Stimulated activated CD4-positive, alpha-beta T cell treated with anti-CD3 and anti-CD28 coated beads, TNF-alpha, amount 100 ng/mL, for 4 hours (primary cell): ENCODE measurements around the gene SKI.
"Not testable (repeated sequence)": the region's sequence is repeated elsewhere in the genome, so short reads cannot be mapped to it uniquely, and the experiment has no call there.

Source experiments
- DNase-seq, 3 experiments: peaks; one replicate each; pipeline ENCODE4 v3.0.0-alpha.2; 2020; ENCODE audit warnings: low read depth in 3 of 3

Gene SKI

DNA sequence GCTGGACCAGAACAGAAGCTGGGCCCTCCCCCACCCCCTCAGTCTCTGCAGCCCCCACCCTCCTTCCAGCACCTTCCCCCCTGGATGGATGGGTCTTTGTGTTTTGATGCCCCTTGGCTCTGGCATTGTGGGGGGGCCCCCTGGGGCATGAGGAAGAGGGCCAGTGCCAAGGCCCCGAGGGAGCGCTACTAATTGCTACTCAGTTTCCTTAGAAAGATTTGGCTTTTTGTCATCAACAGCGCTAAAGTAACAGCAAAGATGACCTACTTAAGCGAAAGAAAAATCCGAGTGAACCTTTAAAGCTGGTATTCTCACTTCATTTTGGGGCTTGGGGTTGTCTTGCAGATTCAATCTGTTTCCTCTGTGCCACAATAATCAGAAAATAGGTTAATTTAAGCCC, 63.5 kb downstream of the SKI start:
- DNase-seq = no peak

GRCh38 chr1:2292725-2293450, 64.8 kb downstream of the SKI start:
- DNase-seq = no peak

DNA sequence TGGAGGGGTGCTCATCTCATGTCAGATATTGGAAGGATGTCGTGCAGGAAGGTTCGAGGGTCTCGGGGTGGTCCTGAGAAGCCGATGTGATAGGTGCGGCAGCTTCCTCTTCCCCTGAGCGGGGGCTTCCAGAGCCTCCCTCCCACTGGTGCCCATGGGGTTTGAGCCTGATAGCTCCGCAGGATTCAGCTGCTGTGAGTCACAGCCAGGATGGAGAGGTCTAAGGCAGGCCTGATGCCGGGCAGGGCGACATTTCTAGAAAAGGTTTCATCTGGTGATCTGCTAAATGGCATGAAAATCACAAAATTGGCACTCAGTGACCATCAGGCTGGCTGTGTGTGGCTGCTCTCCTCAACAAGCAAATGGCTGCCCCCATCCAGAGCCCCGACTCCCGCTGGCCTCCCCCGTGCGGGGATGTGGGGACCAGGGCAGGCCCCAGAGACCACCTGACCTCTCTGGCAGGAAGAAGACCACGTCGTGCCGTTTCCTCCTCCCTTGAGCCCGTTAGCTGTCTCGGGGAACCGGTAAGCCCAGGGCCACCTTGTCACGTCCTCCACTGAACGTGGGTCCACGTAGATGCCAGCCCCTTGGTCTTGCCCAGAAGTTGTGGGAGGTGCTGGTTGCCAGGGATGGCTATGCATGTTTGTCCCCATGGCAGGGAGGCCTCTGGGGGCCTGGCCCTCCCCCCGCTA, 66.1 kb downstream of the SKI start:
- no peak for DNase-seq

- DNase-seq = no peak
Measured at GRCh38 chr1:2294725-2295078, 66.6 kb downstream of the SKI start.

GRCh38 chr1:2295526-2295925, 67.4 kb downstream of the SKI start:
- DNase-seq = no peak

DNA sequence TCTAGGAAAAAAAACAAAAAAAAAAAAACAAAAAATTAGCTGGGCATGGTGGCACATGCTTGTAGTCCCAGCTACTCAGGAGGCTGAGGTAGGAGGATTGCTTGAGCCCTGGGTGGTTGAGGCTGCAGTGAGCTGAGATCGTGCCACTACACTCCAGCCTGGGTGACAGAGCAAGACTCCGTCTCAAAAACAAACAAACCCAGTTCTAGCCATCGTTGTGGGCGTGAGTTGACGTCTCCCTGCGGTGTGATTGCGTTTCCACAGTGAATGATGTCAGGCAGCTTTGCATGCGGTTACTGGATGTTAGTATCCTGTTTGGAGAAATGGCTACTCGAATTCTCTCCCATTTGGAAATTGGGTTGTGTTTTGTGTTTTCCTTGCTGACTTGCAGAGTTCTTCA, 68.1 kb downstream of the SKI start:
- not testable (repeated sequence) for DNase-seq

DNA sequence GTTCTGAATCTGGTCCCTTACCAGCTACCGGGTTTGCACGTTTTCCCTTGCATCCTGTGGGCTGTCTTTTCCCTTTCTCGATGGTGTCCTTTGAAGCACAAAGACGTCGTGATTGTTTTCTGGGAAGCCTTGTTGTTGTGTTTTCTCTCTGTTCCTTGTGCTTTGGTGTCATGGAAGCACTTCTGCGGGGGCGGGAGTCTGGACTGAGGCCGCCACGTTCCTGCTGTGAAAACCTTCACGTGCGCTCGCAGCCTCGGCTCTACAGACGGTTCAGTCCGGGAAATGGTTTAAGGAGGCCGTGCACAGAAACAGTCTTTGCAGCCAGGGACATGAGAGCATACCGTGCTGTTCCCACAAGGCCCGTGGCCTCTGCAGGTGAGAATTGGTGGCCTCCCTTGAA, 68.5 kb downstream of the SKI start:
- no peak for DNase-seq

- no peak for DNase-seq
Measured at GRCh38 chr1:2297246-2298011, 69.3 kb downstream of the SKI start.

DNA sequence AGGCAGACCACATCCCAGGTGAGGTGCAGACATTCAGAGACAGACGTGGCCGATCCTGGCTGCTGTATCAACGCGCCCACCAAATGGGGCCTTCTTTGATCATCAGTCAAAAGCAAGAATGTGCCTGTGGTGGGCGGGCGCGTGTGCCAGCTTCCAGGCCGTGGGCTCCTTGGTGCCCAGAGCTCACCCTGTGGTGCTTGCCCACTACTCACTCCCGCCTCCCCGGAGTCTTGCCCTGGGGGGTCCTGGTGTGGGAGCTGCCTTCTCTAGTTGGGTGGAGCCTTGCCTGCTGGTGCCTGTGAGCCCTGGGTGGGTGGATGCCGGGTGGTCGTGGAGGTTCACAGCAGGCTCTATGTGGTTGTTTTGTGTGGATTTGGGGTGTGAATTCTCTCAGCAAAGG, 70.6 kb downstream of the SKI start:
- no peak for DNase-seq

GRCh38 chr1:2299131-2299627, 71.1 kb downstream of the SKI start:
- no peak for DNase-seq

DNA sequence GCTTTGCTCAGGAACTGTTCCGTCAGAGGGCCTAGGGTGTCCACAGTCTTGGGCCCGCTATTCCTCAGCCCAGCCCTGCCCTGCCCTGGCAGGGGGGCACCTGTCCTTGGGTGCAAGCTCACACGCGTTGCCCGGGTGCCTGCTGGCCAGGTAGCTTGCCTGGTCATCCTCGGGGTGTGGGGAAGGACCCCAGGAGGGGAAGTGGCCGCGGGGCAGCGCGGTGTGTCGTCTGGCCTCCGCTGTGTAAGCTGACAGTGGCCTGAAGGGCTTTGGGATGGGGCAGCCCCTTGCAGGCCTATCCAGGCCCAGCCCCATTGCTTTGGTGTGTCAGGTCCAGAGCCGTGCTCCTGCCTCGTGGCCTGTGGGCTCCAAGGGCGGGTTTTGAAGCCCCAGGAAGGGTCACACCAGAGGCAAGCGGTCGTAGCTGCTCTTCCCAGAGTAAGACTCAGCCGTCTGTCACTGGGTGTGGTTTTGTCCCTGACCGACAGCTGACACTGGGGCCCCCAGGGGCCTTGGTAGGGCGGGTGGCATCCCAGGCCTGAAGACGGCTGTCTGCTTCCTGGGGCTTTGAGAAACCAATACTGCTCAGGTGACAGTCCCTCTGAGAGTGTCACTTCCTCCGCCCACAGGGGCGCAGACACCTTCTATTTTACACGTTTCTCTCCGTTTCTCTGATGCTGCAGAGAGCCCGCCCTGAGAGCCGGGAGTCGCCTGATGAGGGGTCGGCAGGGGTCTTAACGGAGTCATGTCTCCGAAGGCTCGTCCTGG, 72.1 kb downstream of the SKI start:
- DNase-seq = peak; percentile 53 to 60 (median 54)

DNA sequence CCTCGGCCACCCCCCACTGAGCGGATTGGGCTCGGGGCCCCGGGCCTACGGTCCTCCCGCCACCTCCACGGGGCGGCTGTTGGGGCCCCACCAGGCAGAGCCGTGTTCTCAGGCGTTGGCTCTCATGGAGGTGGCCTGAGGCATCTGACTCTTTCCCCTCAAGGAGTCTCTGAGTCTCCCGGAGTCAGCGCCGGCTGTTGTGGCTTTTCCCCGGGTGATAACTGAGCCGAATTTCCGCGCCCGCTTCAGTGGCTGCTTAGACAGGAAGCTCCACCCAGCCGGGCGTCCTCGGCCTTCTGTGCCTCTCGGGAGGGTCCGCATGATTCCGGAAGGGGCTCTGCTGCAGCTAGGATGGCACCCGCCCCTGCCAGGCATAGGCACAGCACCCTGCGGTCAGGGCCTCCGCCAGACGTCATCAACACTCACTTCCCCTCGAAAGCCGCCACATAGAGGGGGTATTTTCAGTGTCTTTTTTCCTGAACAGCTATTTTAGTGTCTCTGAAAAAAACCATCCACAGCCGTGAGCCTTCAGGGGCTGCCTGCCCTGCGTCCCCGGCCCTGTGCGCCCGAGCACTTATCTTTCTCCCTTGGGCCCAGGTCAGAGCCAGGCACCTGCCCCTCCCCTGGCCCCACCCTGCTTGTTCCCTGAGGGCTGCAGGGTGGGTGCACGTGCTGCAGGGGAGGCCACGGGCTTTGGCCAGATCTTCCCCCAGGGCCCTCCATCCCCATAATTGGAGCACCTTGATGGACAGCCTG, 72.9 kb downstream of the SKI start:
- DNase-seq = peak; percentile 58 to 78 (median 66)

GRCh38 chr1:2301607-2302291, 73.6 kb downstream of the SKI start:
- no peak for DNase-seq

- no peak for DNase-seq
Measured at GRCh38 chr1:2302292-2302925, 74.3 kb downstream of the SKI start.

DNA sequence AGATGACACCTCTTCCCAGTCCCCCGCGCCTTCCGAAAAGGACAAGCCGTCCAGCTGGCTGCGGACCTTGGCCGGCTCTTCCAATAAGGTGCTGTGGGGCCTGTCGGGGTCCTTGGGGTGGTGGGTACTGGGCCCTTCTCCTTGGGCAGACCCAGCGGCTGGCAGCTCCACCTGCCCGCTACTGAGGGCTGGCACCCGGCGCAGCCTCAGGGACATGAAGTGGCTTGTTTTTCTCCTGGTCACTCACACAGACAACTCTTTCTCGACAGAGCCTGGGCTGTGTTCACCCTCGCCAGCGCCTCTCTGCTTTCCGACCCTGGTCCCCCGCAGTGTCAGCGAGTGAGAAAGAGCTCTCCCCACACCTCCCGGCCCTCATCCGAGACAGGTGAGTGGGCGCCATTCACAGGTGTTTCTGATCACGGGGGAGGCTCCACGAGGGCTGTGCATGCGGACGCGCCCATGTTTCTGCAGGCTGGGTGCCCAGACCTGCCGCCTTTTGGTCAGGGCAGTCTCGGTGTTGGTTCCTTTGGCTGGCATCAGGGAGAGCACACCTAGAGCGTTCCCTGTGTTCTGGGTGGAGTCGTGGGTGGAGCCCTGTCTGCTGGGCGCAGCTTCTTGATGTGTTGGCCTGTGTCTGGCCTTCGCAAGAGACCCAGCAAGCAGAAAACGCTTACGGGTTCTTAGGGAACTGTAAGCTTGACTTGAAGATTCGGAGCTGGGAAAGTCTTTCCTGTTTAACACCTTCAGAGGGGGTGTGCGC, 75.1 kb downstream of the SKI start:
- DNase-seq = no peak

DNA sequence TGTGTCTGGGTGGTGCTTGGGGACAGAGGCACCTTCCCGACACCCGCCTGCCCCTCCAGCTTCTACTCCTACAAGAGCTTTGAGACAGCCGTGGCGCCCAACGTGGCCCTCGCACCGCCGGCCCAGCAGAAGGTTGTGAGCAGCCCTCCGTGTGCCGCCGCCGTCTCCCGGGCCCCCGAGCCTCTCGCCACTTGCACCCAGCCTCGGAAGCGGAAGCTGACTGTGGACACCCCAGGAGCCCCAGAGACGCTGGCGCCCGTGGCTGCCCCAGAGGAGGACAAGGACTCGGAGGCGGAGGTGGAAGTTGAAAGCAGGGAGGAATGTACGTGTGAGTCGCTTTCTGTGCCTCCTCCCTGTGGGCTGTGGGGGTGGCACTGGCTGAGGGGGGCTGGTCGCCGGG, 75.7 kb downstream of the SKI start:
- DNase-seq = no peak

- DNase-seq = no peak
Measured at GRCh38 chr1:2304282-2304681, 76.2 kb downstream of the SKI start.

- DNase-seq = no peak
Measured at GRCh38 chr1:2304921-2305681, 77.0 kb downstream of the SKI start.
